ENCODE results near the gene C16orf86. TPM values are rescaled to one million over a fixed set of nuclear protein-coding genes. Genes with fewer than 3 reads are reported as not detected.
A peak's percentile ranks its signal among the peaks of the same experiment; 100 is the strongest.

C16orf86 gene
- total and polyA plus RNA-seq, 2 of the 8 experiments (the other 6 are each of a cell fraction or from before 2014, with no cell fraction given) = 1.4 to 2.3 TPM

- H3K18ac ChIP-seq (ENCODE audit: extremely low read depth, low read length) = no peak overlapping the region; the same call in 1 of the 2 replicates
- peak overlapping the region in 1 of 4 experiments; percentile 22; a peak in 1 of 8 replicates for H3K4me3 ChIP-seq (ENCODE audit: extremely low read depth in 1 of 4, insufficient read depth in 2 of 4, low read depth in 3 of 4, low read length in 4 of 4)
- no peak overlapping the region for H2AFZ ChIP-seq (ENCODE audit: low read length)
- no peaks in the 10 kb centered on the region for H3K36me3 ChIP-seq (ENCODE audit: control insufficient read depth in 2 of 4, insufficient read depth in 4 of 4, low read length in 3 of 4)
- H4K8ac ChIP-seq (ENCODE audit: extremely low read depth, insufficient read depth, low read length) = no peak overlapping the region
- H3K79me2 ChIP-seq (ENCODE audit: control insufficient read depth in 1 of 2, insufficient read depth in 2 of 2, low read length in 2 of 2) = no peaks in the 10 kb centered on the region
- H3K14ac ChIP-seq (ENCODE audit: insufficient read length) = no peak overlapping the region
- H3K23ac ChIP-seq (ENCODE audit: insufficient read length) = no peak overlapping the region
- H3K27ac ChIP-seq (ENCODE audit: low read depth, low read length) = no peak overlapping the region
- H2BK120ac ChIP-seq (replicated peaks; ENCODE audit: low read depth, low read length) = no peak overlapping the region
- peaks cover 11% of the 10 kb centered on the region; the same call in 1 of the 2 replicates for H3K23me2 ChIP-seq (ENCODE audit: low read depth, low read length)
- H3K9me3 ChIP-seq (ENCODE audit: insufficient read depth in 2 of 2, low read depth in 1 of 2, low read length in 1 of 2) = no peaks in the 10 kb centered on the region
- no peak overlapping the region for H4K91ac ChIP-seq (replicated peaks; ENCODE audit: insufficient read length, low read length)
- no peak overlapping the region for H3K9ac ChIP-seq (replicated peaks in 1 of 4; ENCODE audit: extremely low read depth in 1 of 4, low read depth in 3 of 4, low read length in 3 of 4)
- H4K5ac ChIP-seq (ENCODE audit: insufficient read length, low read depth, low read length) = no peak overlapping the region
- no peaks in the 10 kb centered on the region for H3K79me1 ChIP-seq (ENCODE audit: low read depth, low read length)
- H2AK5ac ChIP-seq (ENCODE audit: low read depth, low read length) = no peak overlapping the region
- no peak for FAIRE-seq
- peak overlapping the region; percentile 16 to 49 for H3K4me2 ChIP-seq (ENCODE audit: insufficient read depth in 1 of 2, low read depth in 2 of 2, low read length in 2 of 2)
- peaks cover 5 to 15% of the 10 kb centered on the region in 2 experiments for H4K20me1 ChIP-seq (replicated peaks in 1 of 2; ENCODE audit: control insufficient read depth in 1 of 2, insufficient read depth in 2 of 2, low read length in 2 of 2)
- H3K27me3 ChIP-seq (replicated peaks in 1 of 4; ENCODE audit: control insufficient read depth in 3 of 4, extremely low read depth in 1 of 4, insufficient read depth in 3 of 4, low read length in 3 of 4) = peaks cover 3 to 39% (median 24%) of the 10 kb centered on the region in 4 experiments; a peak in 6 of 7 replicates
- H2BK20ac ChIP-seq (ENCODE audit: low read length) = no peak overlapping the region
- ChIA-PET POLR2A (ENCODE audit: partially characterized antibody) (interaction anchor here (0.7 to 3.4 kb wide), 8 partner anchors 9 to 168 kb away, joined by 3 to 13 read pairs (median 4); partner anchors contain the start of genes ACD, ATP6V0D1, CTCF and RIPOR1), CTCF (ENCODE audit: partially characterized antibody) (interaction anchor here (0.8 to 18.0 kb wide), 14 partner anchors 10 to 155 kb away, joined by 3 to 202 read pairs (median 6); partner anchors contain the start of genes ACD, C16orf86, ENKD1 and PARD6A)
- H3K56ac ChIP-seq (replicated peaks; ENCODE audit: insufficient read length, low read depth, low read length) = no peak overlapping the region
- H3K4ac ChIP-seq (replicated peaks; ENCODE audit: insufficient read length, low read depth, low read length) = no peak overlapping the region
- WGBS, 2 experiments (ENCODE audit: extremely low coverage in 1 of 2, insufficient coverage in 1 of 2, insufficient read length in 1 of 2, insufficient replicate concordance in 2 of 2, low coverage in 1 of 2, low lambda C conversion rate in 2 of 2, missing lambda C conversion rate in 1 of 2) = 86% methylated on average over 29 of the region's 35 CpGs; no CpG with 5 or more reads in 1 of the 2 experiments
- H2BK5ac ChIP-seq (ENCODE audit: low read depth, low read length) = no peak overlapping the region
- no peak overlapping the region for H2BK12ac ChIP-seq (ENCODE audit: low read depth, low read length)
- TF ChIP-seq JUN (IDR thresholded peaks at IDR 0.05; ENCODE audit: low read depth, low read length) (no peak), CHD2 (IDR thresholded peaks at IDR 0.05; ENCODE audit: low read length) (no peak), KDM4A (IDR thresholded peaks at IDR 0.05; ENCODE audit: low read depth, low read length, severe bottlenecking) (peak; percentile 10)
- peaks cover 0 to 24% (median 9%) of the 10 kb centered on the region in 4 experiments; a peak in 5 of 7 replicates for H3K4me1 ChIP-seq (replicated peaks in 1 of 4; ENCODE audit: control insufficient read depth in 3 of 4, insufficient read depth in 4 of 4, low read length in 3 of 4)
- no peak for DNase-seq (ENCODE audit: low read depth in 1 of 2, low spot score in 2 of 2)
- no peak overlapping the region for H2BK15ac ChIP-seq (ENCODE audit: low read length)
Measured at GRCh38 chr16:67648764-67649407, 17.7 kb upstream of the C16orf86 start.

Data from H1 (cell line).